RWPE2 (cell line): ENCODE measurements around the gene GALNT2.

Experiments
- ATAC-seq: fragments of 200-7000 bp; cut with Tn5 transposase; 3 replicates; pipeline ENCODE4 v1.9.1; 2021; ENCODE audit warnings: low read depth
- DNase-seq: peaks from one replicate; pipeline ENCODE4 v3.0.0-alpha.2; 2020; ENCODE audit warnings: low spot score
- H3K27ac ChIP-seq: fragments of 450-650 bp; 2 replicates; pipeline ENCODE4 v1.5.1; 2017; ENCODE audit warnings: mild to moderate bottlenecking; ENCODE audit not compliant: poor library complexity, severe bottlenecking
- H3K27me3 ChIP-seq: fragments of 250-450 bp; sonication (Bioruptor Pico); 2 replicates; pipeline ENCODE4 v1.5.1; 2021; ENCODE audit warnings: mild to moderate bottlenecking, moderate library complexity; ENCODE audit not compliant: insufficient read depth, poor library complexity, severe bottlenecking
- H3K36me3 ChIP-seq: fragments of 250-450 bp; sonication (Bioruptor Pico); 2 replicates; pipeline ENCODE4 v1.5.1; 2020; ENCODE audit warnings: low read depth, mild to moderate bottlenecking, moderate library complexity
- H3K4me1 ChIP-seq: fragments of 250-450 bp; sonication (Bioruptor Pico); 2 replicates; pipeline ENCODE4 v1.5.1; 2021; ENCODE audit warnings: mild to moderate bottlenecking, moderate library complexity; ENCODE audit not compliant: insufficient read depth, poor library complexity, severe bottlenecking
- H3K4me3 ChIP-seq: fragments of 250-450 bp; sonication (Bioruptor Pico); 2 replicates; pipeline ENCODE4 v1.5.1; 2021; ENCODE audit warnings: mild to moderate bottlenecking, moderate library complexity; ENCODE audit not compliant: severe bottlenecking
- H3K9me3 ChIP-seq: fragments of 250-450 bp; sonication (Bioruptor Pico); 2 replicates; pipeline ENCODE4 v1.5.1; 2021; ENCODE audit warnings: mild to moderate bottlenecking, moderate library complexity; ENCODE audit not compliant: severe bottlenecking
- TF ChIP-seq, protein P1 (sequence below): fragments of 450-650 bp; IDR thresholded peaks from one replicate; pipeline ENCODE4 v1.5.1; 2017; ENCODE audit warnings: mild to moderate bottlenecking, moderate library complexity; ENCODE audit not compliant: poor library complexity, severe bottlenecking

GALNT2 gene

DNA sequence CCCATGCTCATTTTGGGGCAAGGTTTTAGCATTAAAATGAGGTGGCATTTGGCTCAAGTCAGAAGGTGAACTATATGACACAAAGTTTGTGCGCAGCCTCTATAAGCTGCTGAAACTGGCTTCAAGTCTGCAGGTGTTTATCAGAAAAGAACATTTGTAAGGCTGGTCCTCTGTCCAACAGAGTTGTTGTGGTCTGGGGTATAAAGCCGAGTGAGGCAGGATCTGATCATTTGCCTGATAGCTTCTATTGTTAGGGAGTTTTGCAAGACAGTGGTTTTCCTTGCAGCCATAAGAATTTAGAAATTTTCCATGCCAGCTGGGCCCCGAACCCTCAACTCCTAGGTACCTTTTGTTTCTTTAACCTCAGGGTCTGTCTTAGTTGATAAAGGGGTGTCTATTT, 228.3 kb downstream of the GALNT2 start:
- DNase-seq (no peak), ATAC-seq (no peak)
- Histone ChIP-seq H3K9me3 (no peaks in the 10 kb centered on the region), H3K4me1 (no peaks in the 10 kb centered on the region), H3K27ac (no peak overlapping the region), H3K27me3 (no peaks in the 10 kb centered on the region), H3K36me3 (no peaks in the 10 kb centered on the region), H3K4me3 (no peak overlapping the region)
- TF ChIP-seq, protein P1, sequence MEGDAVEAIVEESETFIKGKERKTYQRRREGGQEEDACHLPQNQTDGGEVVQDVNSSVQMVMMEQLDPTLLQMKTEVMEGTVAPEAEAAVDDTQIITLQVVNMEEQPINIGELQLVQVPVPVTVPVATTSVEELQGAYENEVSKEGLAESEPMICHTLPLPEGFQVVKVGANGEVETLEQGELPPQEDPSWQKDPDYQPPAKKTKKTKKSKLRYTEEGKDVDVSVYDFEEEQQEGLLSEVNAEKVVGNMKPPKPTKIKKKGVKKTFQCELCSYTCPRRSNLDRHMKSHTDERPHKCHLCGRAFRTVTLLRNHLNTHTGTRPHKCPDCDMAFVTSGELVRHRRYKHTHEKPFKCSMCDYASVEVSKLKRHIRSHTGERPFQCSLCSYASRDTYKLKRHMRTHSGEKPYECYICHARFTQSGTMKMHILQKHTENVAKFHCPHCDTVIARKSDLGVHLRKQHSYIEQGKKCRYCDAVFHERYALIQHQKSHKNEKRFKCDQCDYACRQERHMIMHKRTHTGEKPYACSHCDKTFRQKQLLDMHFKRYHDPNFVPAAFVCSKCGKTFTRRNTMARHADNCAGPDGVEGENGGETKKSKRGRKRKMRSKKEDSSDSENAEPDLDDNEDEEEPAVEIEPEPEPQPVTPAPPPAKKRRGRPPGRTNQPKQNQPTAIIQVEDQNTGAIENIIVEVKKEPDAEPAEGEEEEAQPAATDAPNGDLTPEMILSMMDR: no peak

DNA sequence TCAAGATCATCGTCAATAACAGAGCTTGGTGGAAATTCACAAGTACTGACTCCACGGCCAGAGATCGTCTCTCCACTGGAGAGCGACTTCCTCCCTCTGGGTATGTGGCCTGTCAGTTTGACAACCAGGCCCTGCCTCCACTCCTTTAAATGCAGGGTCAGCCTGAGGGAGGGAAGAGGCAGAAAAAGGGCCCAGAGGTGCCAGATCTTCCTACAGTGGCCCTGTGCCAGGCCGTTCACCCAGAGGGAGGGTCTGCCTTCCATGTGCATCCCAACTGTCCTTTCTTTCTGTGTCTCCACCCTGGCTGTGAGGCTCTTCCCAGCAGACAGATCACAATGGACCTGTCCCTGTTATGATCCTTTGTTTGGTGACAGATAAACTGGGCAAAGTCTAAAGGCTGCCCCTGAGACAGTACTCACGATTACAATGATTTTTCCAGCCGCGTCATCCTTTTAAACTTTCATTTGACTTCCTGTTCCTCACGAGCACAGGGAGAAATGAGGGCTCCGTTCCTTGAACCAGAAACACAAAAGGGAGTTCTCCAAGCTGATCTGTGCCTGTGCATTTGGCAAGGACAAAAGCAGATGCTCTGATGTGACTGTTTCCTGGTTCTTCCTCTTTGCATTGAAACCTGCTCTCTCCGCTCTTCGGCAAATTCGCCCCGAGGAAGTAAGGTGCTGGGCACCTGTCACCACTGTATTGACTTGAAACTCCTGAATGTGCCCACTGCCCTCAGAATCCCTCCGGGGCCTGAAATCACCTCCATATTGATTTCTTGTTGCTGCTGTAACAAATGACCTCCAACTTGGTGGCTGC, 232.4 kb downstream of the GALNT2 start:
- Histone ChIP-seq H3K27ac (no peak overlapping the region), H3K4me3 (no peak overlapping the region), H3K9me3 (no peaks in the 10 kb centered on the region), H3K4me1 (no peaks in the 10 kb centered on the region), H3K36me3 (no peaks in the 10 kb centered on the region), H3K27me3 (no peaks in the 10 kb centered on the region)
- TF ChIP-seq, protein P1: no peak
- DNase-seq (no peak), ATAC-seq (no peak)

DNA sequence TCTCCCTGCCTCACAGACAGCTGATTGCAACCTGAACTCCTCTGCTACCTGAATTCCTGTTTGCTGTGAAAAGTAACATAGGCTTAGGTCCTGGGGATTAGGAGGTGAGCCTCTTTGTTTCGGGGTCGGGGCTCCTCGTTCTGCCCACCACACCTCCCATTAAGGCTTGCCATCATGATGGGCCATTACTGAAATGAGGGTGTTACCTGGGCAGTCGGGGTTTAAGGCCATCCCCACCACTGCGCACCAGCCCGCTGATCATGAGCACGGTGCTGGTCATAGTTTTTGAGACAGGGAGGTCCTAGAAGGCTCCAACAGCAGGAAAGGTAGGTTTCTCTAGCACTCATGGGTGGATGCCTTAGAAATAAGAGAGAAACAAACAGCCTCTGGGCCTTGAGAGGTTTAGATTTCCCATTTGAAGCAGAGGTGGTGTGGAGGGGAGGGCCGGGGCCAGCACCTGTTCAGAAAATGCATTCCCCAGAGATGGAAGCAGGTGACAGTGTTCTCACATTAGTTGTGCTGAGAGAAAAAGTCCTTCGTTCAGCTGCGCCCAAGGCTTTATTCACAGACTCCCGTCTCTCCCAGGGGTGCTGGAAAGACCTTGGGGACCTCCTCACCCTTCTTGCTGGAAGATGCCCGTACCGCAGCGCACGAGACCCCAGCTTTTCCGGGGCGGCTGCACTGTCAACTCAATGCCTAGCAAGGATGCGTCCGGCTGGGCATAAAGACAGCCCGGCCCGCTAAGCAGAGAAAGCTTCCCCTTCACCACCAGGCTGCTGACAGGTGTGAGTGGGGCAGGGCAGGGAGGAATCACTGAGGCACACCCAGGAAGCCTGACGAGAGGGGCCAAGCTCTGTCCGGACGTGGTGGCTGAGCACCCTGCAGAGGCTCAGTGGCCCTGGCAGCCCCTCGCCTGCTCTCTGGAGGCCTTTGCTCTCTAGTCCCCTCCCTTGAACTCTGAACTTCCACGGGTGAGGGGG, 233.6 kb downstream of the GALNT2 start:
- Histone ChIP-seq H3K27me3 (no peaks in the 10 kb centered on the region), H3K9me3 (no peaks in the 10 kb centered on the region), H3K4me1 (no peaks in the 10 kb centered on the region), H3K4me3 (no peak overlapping the region), H3K36me3 (no peaks in the 10 kb centered on the region), H3K27ac (no peak overlapping the region)
- DNase-seq: no peak
- TF ChIP-seq, protein P1: no peak
- ATAC-seq: no peak

DNA sequence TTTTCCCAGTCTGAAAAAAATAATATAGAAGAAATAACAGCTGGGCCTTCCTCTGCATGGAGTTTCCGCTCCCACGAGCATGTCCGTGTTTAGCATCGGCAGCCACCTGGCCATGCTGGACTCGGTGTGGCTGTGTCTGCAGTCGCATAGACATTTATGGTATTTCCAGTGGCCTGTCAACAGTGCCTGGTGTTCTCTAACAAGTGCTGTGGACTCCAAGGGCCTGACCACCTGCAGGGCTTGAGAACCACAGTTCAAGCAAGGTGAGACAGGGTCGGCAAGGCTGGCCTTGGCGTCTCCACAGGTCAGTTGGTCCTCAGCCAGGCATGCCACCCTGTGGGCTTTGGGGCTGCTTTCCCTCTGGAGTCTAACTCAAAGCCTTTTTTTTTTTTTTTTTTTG, 234.3 kb downstream of the GALNT2 start:
- ATAC-seq (no peak), DNase-seq (no peak)
- no peak overlapping the region for H3K4me3 ChIP-seq
- H3K27me3 ChIP-seq: no peaks in the 10 kb centered on the region
- TF ChIP-seq, protein P1: no peak
- no peaks in the 10 kb centered on the region for H3K4me1 ChIP-seq
- no peak overlapping the region for H3K27ac ChIP-seq
- H3K36me3 ChIP-seq: no peaks in the 10 kb centered on the region
- no peaks in the 10 kb centered on the region for H3K9me3 ChIP-seq
